SK-N-SH (cell line): ENCODE measurements around the gene ABHD16B. TPM values are rescaled to one million over a fixed set of nuclear protein-coding genes. Genes with fewer than 3 reads are reported as not detected.

Experiments
- CTCF ChIA-PET: fragments of 300-600, 350-600 bp; formaldehyde crosslinking; extraction: SDS; loops from one replicate; lab custom pipeline; 2021; lab: Yijun Ruan, JAX
- POLR2A ChIA-PET: fragments of 350-600 bp; sonication (Branson Sonifier 250); formaldehyde crosslinking; extraction: SDS; loops from one replicate; lab custom pipeline; 2020; ENCODE audit warnings: antibody characterized with exemption, inconsistent platforms; lab: Yijun Ruan, JAX
- DNase-seq: peaks from one replicate; pipeline ENCODE4 v3.0.0; 2012
- H2AFZ ChIP-seq: fragments of 200-600 bp; sonication (generic); 2 replicates; pipeline ENCODE4 v1.8.1; 2016; ENCODE audit warnings: antibody characterized with exemption, mild to moderate bottlenecking, low read depth
- H3F3A ChIP-seq: fragments of 200-600 bp; sonication (generic); replicated peaks from 2 replicates; pipeline ENCODE3; 2016; ENCODE audit warnings: antibody characterized with exemption, mild to moderate bottlenecking; ENCODE audit not compliant: insufficient read depth
- H3K27ac ChIP-seq, 2 experiments: fragments of 200-500 bp in 1 of 2; fragments of 200-600 bp in 1 of 2; sonication (Bioruptor generic) in 1 of 2; sonication (generic), shearing (Covaris generic) in 1 of 2; 2 replicates each; pipeline versions ENCODE4 v1.5.1 to v1.6.1; 2014 to 2016; ENCODE audit warnings: low read depth in 2 of 2, inconsistent platforms in 1 of 2, low read length in 1 of 2, mild to moderate bottlenecking in 1 of 2, mixed read lengths in 1 of 2
- H3K27me3 ChIP-seq: fragments of 200-600 bp; sonication (generic), shearing (Covaris generic); 2 replicates; pipeline ENCODE4 v1.6.1; 2016; ENCODE audit warnings: mixed run types; ENCODE audit not compliant: insufficient read depth
- H3K36me3 ChIP-seq, 2 experiments: fragments of 200-500 bp in 1 of 2; fragments of 200-600 bp in 1 of 2; sonication (Bioruptor generic) in 1 of 2; sonication (generic) in 1 of 2; replicated peaks in 1 of 2; 2 replicates each; pipeline versions ENCODE3 to v1.5.1; 2014 to 2016; ENCODE audit warnings: low read length in 1 of 2, mild to moderate bottlenecking in 1 of 2; ENCODE audit not compliant: insufficient read depth in 2 of 2, control insufficient read depth in 1 of 2
- H3K4me1 ChIP-seq, 2 experiments: fragments of 200-500 bp in 1 of 2; fragments of 200-600 bp in 1 of 2; sonication (Bioruptor generic) in 1 of 2; sonication (generic), shearing (Covaris generic) in 1 of 2; 2 replicates each; pipeline versions ENCODE4 v1.5.1 to v1.6.1; 2014 to 2016; ENCODE audit warnings: low read depth in 1 of 2, low read length in 1 of 2, mixed run types in 1 of 2; ENCODE audit not compliant: insufficient read depth in 2 of 2, control insufficient read depth in 1 of 2
- H3K4me2 ChIP-seq: fragments of 200-600 bp; sonication (generic), shearing (Covaris generic); 2 replicates; pipeline ENCODE4 v1.6.1; 2017; ENCODE audit warnings: mixed run types
- H3K4me3 ChIP-seq, 2 experiments: fragments of 200-500 bp in 1 of 2; fragments of 200-600 bp in 1 of 2; sonication (Bioruptor generic) in 1 of 2; sonication (generic), shearing (Covaris generic) in 1 of 2; 2 replicates each; pipeline versions ENCODE4 v1.5.1 to v1.8.1; 2014 to 2016; ENCODE audit warnings: low read depth in 2 of 2, inconsistent platforms in 1 of 2, low read length in 1 of 2, mild to moderate bottlenecking in 1 of 2, mixed read lengths in 1 of 2, moderate library complexity in 1 of 2
- H3K79me2 ChIP-seq: fragments of 200-600 bp; sonication (generic); 2 replicates; pipeline ENCODE4 v1.8.1; 2017; ENCODE audit warnings: mild to moderate bottlenecking; ENCODE audit not compliant: insufficient read depth
- H3K9ac ChIP-seq: fragments of 200-600 bp; sonication (generic); 2 replicates; pipeline ENCODE4 v1.6.1; 2017; ENCODE audit warnings: mixed run types
- H3K9me2 ChIP-seq: fragments of 200-600 bp; sonication (generic); 2 replicates; pipeline ENCODE4 v1.6.1; 2017; ENCODE audit warnings: mixed run types
- H3K9me3 ChIP-seq: fragments of 200-600 bp; sonication (generic); 2 replicates; pipeline ENCODE4 v1.6.1; 2017; ENCODE audit warnings: mixed run types, mild to moderate bottlenecking, moderate library complexity
- H4K20me1 ChIP-seq: fragments of 200-600 bp; sonication (generic); 2 replicates; pipeline ENCODE4 v1.6.1; 2017; ENCODE audit warnings: mild to moderate bottlenecking, mixed run types; ENCODE audit not compliant: insufficient read depth
- EP300 ChIP-seq, 2 experiments: IDR thresholded peaks; 2 replicates each; pipeline versions ENCODE4 v1.4.0 to v1.6.1; 2012; ENCODE audit warnings: borderline replicate concordance in 1 of 2, low read depth in 1 of 2, low read length in 1 of 2
- FOXM1 ChIP-seq: IDR thresholded peaks from 2 replicates; pipeline ENCODE4 v1.4.0; 2012; ENCODE audit warnings: low read depth, mild to moderate bottlenecking
- GATA2 ChIP-seq: sonication (generic); formaldehyde crosslinking; IDR thresholded peaks from 2 replicates; pipeline ENCODE4 v1.5.0; 2020; ENCODE audit warnings: mild to moderate bottlenecking, missing genetic modification reagents
- MAX ChIP-seq: IDR thresholded peaks from 2 replicates; pipeline ENCODE4 v1.4.0; 2012; ENCODE audit warnings: low read depth
- MEF2A ChIP-seq: IDR thresholded peaks from 2 replicates; pipeline ENCODE4 v1.4.0; 2012; ENCODE audit warnings: low read depth, borderline replicate concordance
- MXI1 ChIP-seq: IDR thresholded peaks from 2 replicates; pipeline ENCODE4 v1.6.1; 2012; ENCODE audit warnings: mild to moderate bottlenecking, low read depth, low read length, improper control_type of control experiment
- NFIC ChIP-seq: IDR thresholded peaks from 2 replicates; pipeline ENCODE4 v1.4.0; 2012; ENCODE audit warnings: borderline replicate concordance
- PBX3 ChIP-seq: IDR thresholded peaks from 2 replicates; pipeline ENCODE4; 2012
- POLR2AphosphoS5 ChIP-seq: IDR thresholded peaks from 2 replicates; pipeline ENCODE4 v1.6.1; 2012; ENCODE audit warnings: low read depth, low read length
- RCOR1 ChIP-seq: fragments of 150-350 bp; IDR thresholded peaks from 2 replicates; pipeline ENCODE4 v1.6.1; 2017; ENCODE audit warnings: antibody characterized with exemption, low read length
- REST ChIP-seq: IDR thresholded peaks from 2 replicates; pipeline ENCODE4 v1.6.1; 2012; ENCODE audit warnings: mild to moderate bottlenecking, low read depth, low read length, moderate library complexity
- RFX5 ChIP-seq: IDR thresholded peaks from 2 replicates; pipeline ENCODE4 v1.6.1; 2012; ENCODE audit warnings: mild to moderate bottlenecking, improper control_type of control experiment, low read length
- SIN3A ChIP-seq: IDR thresholded peaks from 2 replicates; pipeline ENCODE4 v1.6.1; 2012; ENCODE audit warnings: low read depth, mild to moderate bottlenecking, low read length, moderate library complexity, borderline replicate concordance
- SMC3 ChIP-seq: IDR thresholded peaks from 2 replicates; pipeline ENCODE4 v1.6.1; 2012; ENCODE audit warnings: low read depth, low read length, improper control_type of control experiment
- TAF1 ChIP-seq: IDR thresholded peaks from 2 replicates; pipeline ENCODE4 v1.6.1; 2012; ENCODE audit warnings: low read depth, mild to moderate bottlenecking, low read length, moderate library complexity, borderline replicate concordance
- TCF12 ChIP-seq: IDR thresholded peaks from 2 replicates; pipeline ENCODE4 v1.4.0; 2012
- TEAD4 ChIP-seq: IDR thresholded peaks from 2 replicates; pipeline ENCODE4 v1.4.0; 2012; ENCODE audit warnings: mild to moderate bottlenecking, borderline replicate concordance; ENCODE audit not compliant: insufficient read depth
- YY1 ChIP-seq: IDR thresholded peaks from 2 replicates; pipeline ENCODE4 v1.4.0; 2012; ENCODE audit warnings: low read depth, mild to moderate bottlenecking
- WGBS: methylation state at CpG from one replicate; pipeline ENCODE4 v1.1.6; 2017; ENCODE audit warnings: low lambda C conversion rate; 5-methylcytosine and 5-hydroxymethylcytosine counted together
- polyA plus RNA-seq, 3 experiments: library from polyadenylated mRNA; depleted of rRNA; stranded (reverse); fragments of >200 nt; gene quantifications; 2 replicates each; pipeline ENCODE4 v1.2.3, GENCODE V29; 2012
- TF ChIP-seq, protein P1 (sequence below): fragments of 200-600 bp; sonication (generic); IDR thresholded peaks from 2 replicates; pipeline ENCODE4 v1.6.1; 2017; ENCODE audit warnings: antibody characterized with exemption, mild to moderate bottlenecking, moderate library complexity

Gene ABHD16B
- polyA plus RNA-seq, 1 of the 3 experiments (the other 2 are of a cell fraction), result not detected

GRCh38 chr20:63889241-63890200 is 28.2 kb downstream of the ABHD16B start (continued):
- TF ChIP-seq MEF2A (no peak), MAX (no peak)

GRCh38 chr20:63890201-63890576 is 28.9 kb downstream of the ABHD16B start:
- Histone ChIP-seq H3K4me1 (peaks cover 0 to 7% of the 10 kb centered on the region in 2 experiments; a peak in 1 of 4 replicates), H3K4me3 (no peak overlapping the region), H2AFZ (no peak overlapping the region), H4K20me1 (peaks cover 18% of the 10 kb centered on the region; the same call in 1 of the 2 replicates), H3K27ac (no peak overlapping the region), H3F3A (peaks cover 25% of the 10 kb centered on the region), H3K9ac (no peak overlapping the region), H3K27me3 (no peaks in the 10 kb centered on the region), H3K9me3 (no peaks in the 10 kb centered on the region), H3K9me2 (no peaks in the 10 kb centered on the region), H3K36me3 (peaks cover 6 to 50% of the 10 kb centered on the region in 2 experiments), H3K4me2 (no peak overlapping the region), H3K79me2 (peaks cover 10% of the 10 kb centered on the region; the same call in 1 of the 2 replicates)
- ChIA-PET POLR2A (no interaction called here), CTCF (interaction anchor here (1.3 kb wide), 1 partner anchor 26 kb away, joined by 3 read pairs; the partner anchor contains the start of gene TPD52L2)
- TF ChIP-seq TAF1, result no peak
- no peak for TF ChIP-seq SIN3A
- TF ChIP-seq TEAD4, result no peak
- no peak for TF ChIP-seq MAX
- TF ChIP-seq TCF12, result no peak
- TF ChIP-seq EP300 (IDR thresholded peaks at IDR 0.05; ENCODE audit: borderline replicate concordance in 1 of 2, low read depth in 1 of 2, low read length in 1 of 2), result no peak
- no peak for TF ChIP-seq YY1
- no peak for TF ChIP-seq POLR2AphosphoS5
- TF ChIP-seq MXI1, result no peak
- TF ChIP-seq NFIC, result no peak
- no peak for TF ChIP-seq REST
- TF ChIP-seq SMC3, result no peak
- TF ChIP-seq, protein P1, sequence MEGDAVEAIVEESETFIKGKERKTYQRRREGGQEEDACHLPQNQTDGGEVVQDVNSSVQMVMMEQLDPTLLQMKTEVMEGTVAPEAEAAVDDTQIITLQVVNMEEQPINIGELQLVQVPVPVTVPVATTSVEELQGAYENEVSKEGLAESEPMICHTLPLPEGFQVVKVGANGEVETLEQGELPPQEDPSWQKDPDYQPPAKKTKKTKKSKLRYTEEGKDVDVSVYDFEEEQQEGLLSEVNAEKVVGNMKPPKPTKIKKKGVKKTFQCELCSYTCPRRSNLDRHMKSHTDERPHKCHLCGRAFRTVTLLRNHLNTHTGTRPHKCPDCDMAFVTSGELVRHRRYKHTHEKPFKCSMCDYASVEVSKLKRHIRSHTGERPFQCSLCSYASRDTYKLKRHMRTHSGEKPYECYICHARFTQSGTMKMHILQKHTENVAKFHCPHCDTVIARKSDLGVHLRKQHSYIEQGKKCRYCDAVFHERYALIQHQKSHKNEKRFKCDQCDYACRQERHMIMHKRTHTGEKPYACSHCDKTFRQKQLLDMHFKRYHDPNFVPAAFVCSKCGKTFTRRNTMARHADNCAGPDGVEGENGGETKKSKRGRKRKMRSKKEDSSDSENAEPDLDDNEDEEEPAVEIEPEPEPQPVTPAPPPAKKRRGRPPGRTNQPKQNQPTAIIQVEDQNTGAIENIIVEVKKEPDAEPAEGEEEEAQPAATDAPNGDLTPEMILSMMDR, result no peak
- no peak for TF ChIP-seq RFX5
- no peak for TF ChIP-seq FOXM1
- TF ChIP-seq PBX3, result no peak
- no peak for TF ChIP-seq RCOR1
- TF ChIP-seq GATA2 (CRISPR knock-in tag), result no peak
- WGBS, result 93% methylated on average over 7 of the region's 7 CpGs
- DNase-seq, result no peak
